ENCODE results near the gene SDHC.
A peak's percentile ranks its signal among the peaks of the same experiment; 100 is the strongest.
"Not testable (repeated sequence)": the region's sequence is repeated elsewhere in the genome, so short reads cannot be mapped to it uniquely, and the experiment has no call there.

The SDHC gene

DNA sequence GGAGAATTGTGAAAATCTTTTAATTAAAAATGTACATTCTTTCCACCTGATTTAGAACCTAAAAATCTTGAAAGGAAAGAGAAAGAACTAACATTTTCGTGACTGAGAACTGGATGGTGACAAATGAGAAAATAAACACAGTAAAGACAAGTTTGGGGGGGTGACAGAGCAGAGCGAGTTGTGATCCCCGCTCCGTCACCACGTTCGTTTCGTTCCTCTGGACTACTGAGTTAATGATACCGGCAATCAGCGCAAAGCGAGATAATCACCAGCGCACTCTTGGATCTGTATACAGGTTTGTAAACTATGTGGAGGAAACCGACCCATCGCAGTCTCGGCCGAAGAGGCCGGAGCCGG lies 84.7 kb downstream of the SDHC start:
- TF ChIP-seq ZFX (IDR thresholded peaks at IDR 0.05): no peak; the same call in 1 of the 2 replicates
- TF ChIP-seq, protein P1, sequence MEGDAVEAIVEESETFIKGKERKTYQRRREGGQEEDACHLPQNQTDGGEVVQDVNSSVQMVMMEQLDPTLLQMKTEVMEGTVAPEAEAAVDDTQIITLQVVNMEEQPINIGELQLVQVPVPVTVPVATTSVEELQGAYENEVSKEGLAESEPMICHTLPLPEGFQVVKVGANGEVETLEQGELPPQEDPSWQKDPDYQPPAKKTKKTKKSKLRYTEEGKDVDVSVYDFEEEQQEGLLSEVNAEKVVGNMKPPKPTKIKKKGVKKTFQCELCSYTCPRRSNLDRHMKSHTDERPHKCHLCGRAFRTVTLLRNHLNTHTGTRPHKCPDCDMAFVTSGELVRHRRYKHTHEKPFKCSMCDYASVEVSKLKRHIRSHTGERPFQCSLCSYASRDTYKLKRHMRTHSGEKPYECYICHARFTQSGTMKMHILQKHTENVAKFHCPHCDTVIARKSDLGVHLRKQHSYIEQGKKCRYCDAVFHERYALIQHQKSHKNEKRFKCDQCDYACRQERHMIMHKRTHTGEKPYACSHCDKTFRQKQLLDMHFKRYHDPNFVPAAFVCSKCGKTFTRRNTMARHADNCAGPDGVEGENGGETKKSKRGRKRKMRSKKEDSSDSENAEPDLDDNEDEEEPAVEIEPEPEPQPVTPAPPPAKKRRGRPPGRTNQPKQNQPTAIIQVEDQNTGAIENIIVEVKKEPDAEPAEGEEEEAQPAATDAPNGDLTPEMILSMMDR (conservative IDR thresholded peaks at IDR 0.05): no peak
- peak overlapping the region; percentile 89 for H3K27ac ChIP-seq

DNA sequence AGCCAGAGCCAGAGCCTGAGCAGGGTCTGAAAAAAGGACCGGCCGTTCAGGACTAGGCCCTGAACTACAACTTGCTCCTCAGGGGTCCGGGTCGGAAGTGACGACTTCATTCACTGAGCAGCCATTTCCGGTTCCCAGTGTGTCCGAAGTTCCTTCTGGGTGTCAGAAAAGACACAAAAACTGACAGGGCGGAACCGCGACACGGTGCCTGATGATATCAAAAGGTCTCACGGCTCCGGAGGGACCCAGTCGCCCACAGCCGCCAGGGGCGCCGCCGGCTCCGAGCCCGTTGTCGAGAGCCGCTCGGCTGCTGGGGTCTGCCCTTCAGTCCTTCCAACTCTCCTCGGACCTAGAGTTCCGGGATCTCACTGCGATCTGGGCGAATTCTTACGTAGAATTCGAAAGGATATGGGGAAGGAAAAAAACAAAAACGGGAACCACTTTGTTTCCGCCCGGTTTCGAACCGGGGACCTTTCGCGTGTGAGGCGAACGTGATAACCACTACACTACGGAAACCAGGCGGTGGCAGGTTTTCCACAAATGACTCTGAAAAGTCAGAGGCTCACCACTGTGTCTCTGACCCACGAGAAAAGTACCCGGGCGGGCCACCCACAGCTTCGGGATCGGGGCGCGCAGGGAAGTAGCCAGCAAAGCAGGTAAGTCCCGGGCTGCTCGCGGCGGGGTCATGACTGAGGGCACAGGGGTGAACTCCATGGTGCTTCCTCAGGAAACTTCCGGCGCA lies 85.2 kb downstream of the SDHC start:
- TF ChIP-seq, protein P1 (conservative IDR thresholded peaks at IDR 0.05): peak; percentile 50
- TF ChIP-seq ZFX (IDR thresholded peaks at IDR 0.05): peak; percentile 84; the same call in 1 of the 2 replicates
- peak overlapping the region; percentile 89 for H3K27ac ChIP-seq

DNA sequence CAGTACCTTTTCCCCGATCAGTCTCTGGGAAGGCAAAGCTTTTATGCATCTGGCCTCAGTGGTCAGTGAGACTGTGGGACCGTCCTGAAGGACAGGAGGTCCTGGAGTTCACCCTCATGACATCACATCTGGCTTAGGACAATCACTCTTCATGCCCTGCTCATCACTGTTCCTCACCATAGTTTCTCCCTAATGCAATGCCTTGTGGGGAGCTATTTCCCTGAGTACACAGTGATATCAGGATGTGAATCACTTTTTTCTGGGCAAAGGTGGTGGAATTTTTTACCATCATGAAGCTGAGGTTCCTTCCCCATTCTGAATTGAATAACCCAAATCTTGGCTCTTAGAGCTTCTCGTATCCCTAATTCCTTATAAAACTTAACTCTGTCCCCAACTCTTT lies 88.3 kb downstream of the SDHC start:
- TF ChIP-seq, protein P1 (conservative IDR thresholded peaks at IDR 0.05): no peak
- TF ChIP-seq ZFX (IDR thresholded peaks at IDR 0.05): no peak
- no peak overlapping the region for H3K27ac ChIP-seq

DNA sequence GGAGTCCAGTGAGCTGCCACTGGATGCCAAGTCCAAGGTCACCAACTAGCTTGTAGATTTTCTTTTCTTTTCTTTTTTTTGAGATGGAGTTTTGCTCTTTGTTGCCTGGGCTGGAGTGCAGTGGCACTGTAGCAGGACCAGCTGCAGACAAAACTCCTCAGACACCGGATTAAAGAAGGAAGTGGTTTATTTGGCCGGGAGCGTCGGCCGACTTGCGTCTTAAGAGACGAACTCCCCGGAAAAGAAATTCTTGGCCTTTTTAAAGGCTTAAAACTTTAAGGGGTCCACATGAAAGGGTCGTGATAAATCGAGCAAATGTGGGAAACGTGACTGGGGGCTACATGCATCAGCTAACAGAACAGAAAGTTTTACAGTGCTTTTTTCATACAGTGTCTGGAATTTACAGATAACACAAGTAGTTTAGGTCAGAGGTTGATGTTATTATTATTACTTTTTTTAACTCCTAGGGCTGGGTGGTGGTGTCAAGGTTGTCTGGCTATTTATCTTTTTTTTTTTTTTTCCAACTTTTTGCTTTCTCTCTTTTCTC lies 89.9 kb downstream of the SDHC start:
- no peak overlapping the region for H3K27ac ChIP-seq
- TF ChIP-seq, protein P1 (conservative IDR thresholded peaks at IDR 0.05): no peak

DNA sequence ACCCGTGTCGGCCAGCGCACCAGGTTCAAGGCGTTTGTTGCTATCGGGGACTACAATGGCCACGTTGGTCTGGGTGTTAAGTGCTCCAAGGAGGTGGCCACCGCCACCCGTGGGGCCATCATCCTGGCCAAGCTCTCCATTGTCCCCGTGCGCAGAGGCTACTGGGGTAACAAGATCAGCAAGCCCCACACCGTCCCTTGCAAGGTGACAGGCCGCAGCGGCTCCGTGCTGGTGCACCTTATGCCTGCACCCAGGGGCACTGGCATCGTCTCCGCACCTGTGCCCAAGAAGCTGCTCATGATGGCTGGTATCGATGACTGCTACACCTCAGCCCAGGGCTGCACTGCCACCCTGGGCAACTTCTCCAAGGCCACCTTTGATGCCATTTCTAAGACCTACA lies 92.4 kb downstream of the SDHC start:
- not testable (repeated sequence) for H3K27ac ChIP-seq

DNA sequence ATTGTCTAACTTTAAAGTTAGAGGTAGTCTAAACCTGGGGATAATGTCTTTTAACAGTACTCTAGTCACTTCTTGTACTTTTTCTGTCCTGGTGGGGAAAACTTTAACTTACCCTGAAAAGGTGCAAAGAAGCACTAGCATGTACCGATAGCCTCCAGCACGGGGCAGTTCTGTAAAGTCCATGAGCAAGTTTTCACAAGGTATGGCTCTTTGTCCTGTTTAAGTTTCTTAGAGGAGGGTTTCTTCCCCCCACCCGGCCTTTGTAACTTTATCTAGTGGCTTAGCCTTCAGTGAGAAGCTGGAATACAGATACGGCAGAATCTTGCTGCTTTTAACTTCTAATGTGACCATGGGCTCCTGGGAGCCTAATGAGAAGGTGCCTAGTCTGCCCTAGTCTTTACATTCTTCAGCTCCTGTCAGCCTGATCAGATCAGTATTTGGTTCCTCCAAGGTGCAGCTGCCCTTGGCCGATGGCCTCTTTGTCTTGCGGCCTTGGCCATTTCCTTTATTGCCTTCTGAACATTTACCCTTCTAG lies 93.3 kb downstream of the SDHC start:
- TF ChIP-seq ZFX (IDR thresholded peaks at IDR 0.05): no peak
- TF ChIP-seq, protein P1 (conservative IDR thresholded peaks at IDR 0.05): no peak

DNA sequence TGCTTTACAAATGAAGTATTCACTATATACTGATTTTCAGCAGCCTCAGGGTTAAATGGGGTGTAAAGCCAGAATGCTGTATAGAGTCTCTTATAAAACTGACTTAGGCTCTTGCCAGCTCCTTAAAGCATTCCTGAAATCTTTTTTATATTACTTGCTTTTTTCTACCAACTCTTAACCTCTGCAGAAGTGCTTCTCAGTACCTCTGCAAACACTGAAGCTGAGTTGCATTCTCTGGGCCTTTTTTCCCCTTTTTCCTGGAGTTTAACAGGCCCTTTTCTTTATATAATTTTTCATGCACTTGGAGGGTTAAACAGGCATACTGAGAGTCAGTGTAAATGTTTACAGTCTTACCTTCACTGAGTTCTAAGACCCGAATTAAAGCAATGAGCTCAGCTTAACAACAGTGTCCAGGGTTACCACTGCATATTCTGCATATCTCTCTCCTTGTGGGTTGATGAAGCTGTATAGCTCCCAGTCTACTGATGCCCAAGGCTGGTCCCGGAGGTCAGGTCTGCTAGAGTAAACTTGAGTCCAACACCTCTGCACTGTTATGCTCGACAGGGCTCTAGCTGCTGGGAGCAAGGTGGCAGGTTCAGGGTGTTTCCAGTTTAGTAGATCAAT lies 94.4 kb downstream of the SDHC start:
- no peak for TF ChIP-seq ZFX (IDR thresholded peaks at IDR 0.05)
- TF ChIP-seq, protein P1 (conservative IDR thresholded peaks at IDR 0.05): no peak
- H3K27ac ChIP-seq: no peak overlapping the region

More for the DNA sequence above, 93.3 kb downstream of the SDHC start:
- H3K27ac ChIP-seq: no peak overlapping the region

DNA sequence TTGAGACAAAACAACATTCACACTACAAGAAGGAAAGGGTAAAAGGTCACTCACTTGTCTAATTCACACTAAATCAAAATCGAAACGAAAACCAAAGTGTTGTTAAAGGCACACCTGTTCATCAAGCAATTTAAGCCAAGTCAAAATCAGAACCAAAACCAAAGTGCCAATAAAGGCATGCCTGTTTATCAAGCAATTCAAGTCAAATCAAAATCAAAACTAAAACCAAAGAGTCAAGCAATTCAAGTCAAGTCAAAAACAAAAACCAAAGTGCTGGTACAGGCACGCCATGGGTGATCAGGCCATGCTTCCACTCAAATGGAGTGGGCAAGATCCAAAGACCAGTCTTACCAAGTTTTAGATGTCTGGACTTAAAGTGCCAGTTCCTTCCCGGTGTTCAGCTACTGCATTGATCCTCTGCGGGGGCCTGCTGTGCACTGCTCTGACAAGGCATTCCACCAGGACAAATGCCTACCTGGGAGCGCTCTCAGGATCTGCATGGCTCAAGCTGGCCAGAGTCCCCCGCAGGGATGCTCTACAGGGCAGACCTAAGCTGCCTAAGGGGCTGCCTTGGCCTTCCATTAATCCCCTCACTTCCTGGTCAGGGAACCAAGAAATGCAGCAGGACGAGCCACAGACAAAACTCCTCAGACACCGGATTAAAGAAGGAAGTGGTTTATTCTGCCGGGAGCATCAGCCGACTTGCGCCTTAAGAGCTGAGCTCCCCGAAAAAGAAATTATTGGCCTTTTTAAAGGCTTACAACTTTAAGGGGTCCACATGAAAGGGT lies 95.9 kb downstream of the SDHC start:
- not testable (repeated sequence) for H3K27ac ChIP-seq

DNA sequence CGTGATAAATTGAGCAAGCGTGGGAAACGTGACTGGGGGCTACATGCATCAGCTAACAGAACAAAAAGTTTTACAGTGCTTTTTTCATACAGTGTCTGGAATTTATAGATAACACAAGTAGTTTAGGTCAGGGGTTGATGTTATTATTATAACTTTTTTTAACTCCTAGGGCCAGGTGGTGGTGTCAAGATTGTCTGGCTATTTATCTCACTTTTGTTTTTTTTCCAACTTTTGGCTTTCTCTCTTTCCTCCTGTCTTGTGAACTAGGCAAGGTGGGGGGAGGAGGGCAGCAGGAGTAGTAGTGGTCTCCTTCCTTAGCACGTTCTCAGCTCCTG lies 96.4 kb downstream of the SDHC start:
- not testable (repeated sequence) for H3K27ac ChIP-seq

Measured in C4-2B (cell line).